SK-N-SH (cell line): ENCODE results near the gene CD59. TPM values are rescaled to one million over a fixed set of nuclear protein-coding genes. Genes with fewer than 3 reads are reported as not detected.

Experiments
- CTCF ChIA-PET: fragments of 300-600, 350-600 bp; formaldehyde crosslinking; extraction: SDS; loops from one replicate; lab custom pipeline; 2021; lab: Yijun Ruan, JAX
- POLR2A ChIA-PET: fragments of 350-600 bp; sonication (Branson Sonifier 250); formaldehyde crosslinking; extraction: SDS; loops from one replicate; lab custom pipeline; 2020; ENCODE audit warnings: antibody characterized with exemption, inconsistent platforms; lab: Yijun Ruan, JAX
- DNase-seq: peaks from one replicate; pipeline ENCODE4 v3.0.0; 2012
- H2AFZ ChIP-seq: fragments of 200-600 bp; sonication (generic); 2 replicates; pipeline ENCODE4 v1.8.1; 2016; ENCODE audit warnings: antibody characterized with exemption, mild to moderate bottlenecking, low read depth
- H3F3A ChIP-seq: fragments of 200-600 bp; sonication (generic); replicated peaks from 2 replicates; pipeline ENCODE3; 2016; ENCODE audit warnings: antibody characterized with exemption, mild to moderate bottlenecking; ENCODE audit not compliant: insufficient read depth
- H3K27ac ChIP-seq, 2 experiments: fragments of 200-500 bp in 1 of 2; fragments of 200-600 bp in 1 of 2; sonication (Bioruptor generic) in 1 of 2; sonication (generic), shearing (Covaris generic) in 1 of 2; 2 replicates each; pipeline versions ENCODE4 v1.5.1 to v1.6.1; 2014 to 2016; ENCODE audit warnings: low read depth in 2 of 2, inconsistent platforms in 1 of 2, low read length in 1 of 2, mild to moderate bottlenecking in 1 of 2, mixed read lengths in 1 of 2
- H3K27me3 ChIP-seq: fragments of 200-600 bp; sonication (generic), shearing (Covaris generic); 2 replicates; pipeline ENCODE4 v1.6.1; 2016; ENCODE audit warnings: mixed run types; ENCODE audit not compliant: insufficient read depth
- H3K36me3 ChIP-seq, 2 experiments: fragments of 200-500 bp in 1 of 2; fragments of 200-600 bp in 1 of 2; sonication (Bioruptor generic) in 1 of 2; sonication (generic) in 1 of 2; replicated peaks in 1 of 2; 2 replicates each; pipeline versions ENCODE3 to v1.5.1; 2014 to 2016; ENCODE audit warnings: low read length in 1 of 2, mild to moderate bottlenecking in 1 of 2; ENCODE audit not compliant: insufficient read depth in 2 of 2, control insufficient read depth in 1 of 2
- H3K4me1 ChIP-seq, 2 experiments: fragments of 200-500 bp in 1 of 2; fragments of 200-600 bp in 1 of 2; sonication (Bioruptor generic) in 1 of 2; sonication (generic), shearing (Covaris generic) in 1 of 2; 2 replicates each; pipeline versions ENCODE4 v1.5.1 to v1.6.1; 2014 to 2016; ENCODE audit warnings: low read depth in 1 of 2, low read length in 1 of 2, mixed run types in 1 of 2; ENCODE audit not compliant: insufficient read depth in 2 of 2, control insufficient read depth in 1 of 2
- H3K4me2 ChIP-seq: fragments of 200-600 bp; sonication (generic), shearing (Covaris generic); 2 replicates; pipeline ENCODE4 v1.6.1; 2017; ENCODE audit warnings: mixed run types
- H3K4me3 ChIP-seq, 2 experiments: fragments of 200-500 bp in 1 of 2; fragments of 200-600 bp in 1 of 2; sonication (Bioruptor generic) in 1 of 2; sonication (generic), shearing (Covaris generic) in 1 of 2; 2 replicates each; pipeline versions ENCODE4 v1.5.1 to v1.8.1; 2014 to 2016; ENCODE audit warnings: low read depth in 2 of 2, inconsistent platforms in 1 of 2, low read length in 1 of 2, mild to moderate bottlenecking in 1 of 2, mixed read lengths in 1 of 2, moderate library complexity in 1 of 2
- H3K79me2 ChIP-seq: fragments of 200-600 bp; sonication (generic); 2 replicates; pipeline ENCODE4 v1.8.1; 2017; ENCODE audit warnings: mild to moderate bottlenecking; ENCODE audit not compliant: insufficient read depth
- H3K9ac ChIP-seq: fragments of 200-600 bp; sonication (generic); 2 replicates; pipeline ENCODE4 v1.6.1; 2017; ENCODE audit warnings: mixed run types
- H3K9me2 ChIP-seq: fragments of 200-600 bp; sonication (generic); 2 replicates; pipeline ENCODE4 v1.6.1; 2017; ENCODE audit warnings: mixed run types
- H3K9me3 ChIP-seq: fragments of 200-600 bp; sonication (generic); 2 replicates; pipeline ENCODE4 v1.6.1; 2017; ENCODE audit warnings: mixed run types, mild to moderate bottlenecking, moderate library complexity
- H4K20me1 ChIP-seq: fragments of 200-600 bp; sonication (generic); 2 replicates; pipeline ENCODE4 v1.6.1; 2017; ENCODE audit warnings: mild to moderate bottlenecking, mixed run types; ENCODE audit not compliant: insufficient read depth
- CHD2 ChIP-seq: fragments of 150-350 bp; IDR thresholded peaks from 2 replicates; pipeline ENCODE4 v1.6.1; 2018; ENCODE audit warnings: low read length; ENCODE audit not compliant: partially characterized antibody
- CTCF ChIP-seq: fragments of 200-600 bp; sonication (generic); IDR thresholded peaks from 2 replicates; pipeline ENCODE4 v1.6.1; 2017; ENCODE audit warnings: antibody characterized with exemption, mild to moderate bottlenecking, moderate library complexity
- EZH2phosphoT487 ChIP-seq: fragments of 200-600 bp; sonication (generic); IDR thresholded peaks from 2 replicates; pipeline ENCODE4 v1.6.1; 2017; ENCODE audit warnings: low read depth, mixed run types, mild to moderate bottlenecking, antibody characterized with exemption, moderate library complexity, borderline replicate concordance
- FOSL2 ChIP-seq: IDR thresholded peaks from 2 replicates; pipeline ENCODE4 v1.4.0; 2012; ENCODE audit warnings: low read depth, mild to moderate bottlenecking, moderate library complexity, borderline replicate concordance
- FOXJ3 ChIP-seq: sonication (generic); formaldehyde crosslinking; IDR thresholded peaks from 2 replicates; pipeline ENCODE4 v1.5.1; 2020; ENCODE audit warnings: mild to moderate bottlenecking, missing genetic modification reagents
- GABPA ChIP-seq: IDR thresholded peaks from 2 replicates; pipeline ENCODE4 v1.4.0; 2012; ENCODE audit warnings: low read depth, mild to moderate bottlenecking
- GATA2 ChIP-seq: sonication (generic); formaldehyde crosslinking; IDR thresholded peaks from 2 replicates; pipeline ENCODE4 v1.5.0; 2020; ENCODE audit warnings: mild to moderate bottlenecking, missing genetic modification reagents
- JUND ChIP-seq: IDR thresholded peaks from 2 replicates; pipeline ENCODE4 v1.4.0; 2012
- MEF2A ChIP-seq: IDR thresholded peaks from 2 replicates; pipeline ENCODE4 v1.4.0; 2012; ENCODE audit warnings: low read depth, borderline replicate concordance
- NFIC ChIP-seq: IDR thresholded peaks from 2 replicates; pipeline ENCODE4 v1.4.0; 2012; ENCODE audit warnings: borderline replicate concordance
- NRF1 ChIP-seq: IDR thresholded peaks from 2 replicates; pipeline ENCODE4 v1.6.1; 2012; ENCODE audit warnings: low read depth, mild to moderate bottlenecking, low read length
- PBX3 ChIP-seq: IDR thresholded peaks from 2 replicates; pipeline ENCODE4; 2012
- POLR2AphosphoS5 ChIP-seq: IDR thresholded peaks from 2 replicates; pipeline ENCODE4 v1.6.1; 2012; ENCODE audit warnings: low read depth, low read length
- RXRA ChIP-seq: IDR thresholded peaks from 2 replicates; pipeline ENCODE4 v1.4.0; 2012; ENCODE audit warnings: low read depth, mild to moderate bottlenecking, borderline replicate concordance
- SIN3A ChIP-seq: IDR thresholded peaks from 2 replicates; pipeline ENCODE4 v1.6.1; 2012; ENCODE audit warnings: low read depth, mild to moderate bottlenecking, low read length, moderate library complexity, borderline replicate concordance
- SMC3 ChIP-seq: IDR thresholded peaks from 2 replicates; pipeline ENCODE4 v1.6.1; 2012; ENCODE audit warnings: low read depth, low read length, improper control_type of control experiment
- TAF1 ChIP-seq: IDR thresholded peaks from 2 replicates; pipeline ENCODE4 v1.6.1; 2012; ENCODE audit warnings: low read depth, mild to moderate bottlenecking, low read length, moderate library complexity, borderline replicate concordance
- USF1 ChIP-seq: IDR thresholded peaks from 2 replicates; pipeline ENCODE4 v1.4.0; 2012; ENCODE audit warnings: low read depth, borderline replicate concordance
- YY1 ChIP-seq: IDR thresholded peaks from 2 replicates; pipeline ENCODE4 v1.4.0; 2012; ENCODE audit warnings: low read depth, mild to moderate bottlenecking
- ZBTB33 ChIP-seq: IDR thresholded peaks from 2 replicates; pipeline ENCODE4 v1.4.0; 2012; ENCODE audit warnings: low read depth, borderline replicate concordance
- WGBS: methylation state at CpG from one replicate; pipeline ENCODE4 v1.1.6; 2017; ENCODE audit warnings: low lambda C conversion rate; 5-methylcytosine and 5-hydroxymethylcytosine counted together
- polyA plus RNA-seq, 3 experiments: library from polyadenylated mRNA; depleted of rRNA; stranded (reverse); fragments of >200 nt; gene quantifications; 2 replicates each; pipeline ENCODE4 v1.2.3, GENCODE V29; 2012

The CD59 gene
- polyA plus RNA-seq, 1 of the 3 experiments (the other 2 are of a cell fraction): 616 TPM

DNA sequence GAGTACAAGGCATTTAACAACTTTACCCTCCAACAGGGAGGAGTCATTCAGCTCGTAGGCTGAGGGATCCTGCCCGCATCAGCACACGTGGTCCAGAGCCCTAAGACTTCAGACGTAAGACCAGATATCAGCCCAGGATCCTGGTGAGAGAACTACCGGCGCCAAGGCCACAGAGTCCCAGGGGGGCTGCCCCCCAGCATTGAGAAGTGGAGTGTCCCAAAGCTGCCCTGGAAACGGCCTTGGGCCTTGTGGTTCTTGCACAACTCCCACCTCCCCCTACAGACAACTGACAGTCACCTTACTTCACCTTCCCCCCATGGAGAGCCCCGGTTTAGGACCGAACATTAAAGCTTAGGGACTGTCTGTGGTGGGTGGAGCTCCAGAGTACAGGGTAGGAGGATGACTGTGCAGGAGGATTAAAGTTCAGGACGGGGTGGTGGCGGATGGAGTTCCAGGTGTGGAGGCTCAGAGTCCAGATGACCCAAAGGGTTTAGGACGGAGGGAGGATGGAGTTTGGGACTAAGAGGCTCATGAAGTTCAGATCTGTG is 36.6 kb downstream of the CD59 start:
- H3K27ac ChIP-seq: peak overlapping the region in 1 of 2 experiments; percentile 94; a peak in 1 of 4 replicates
- TF ChIP-seq NRF1 (no peak), FOSL2 (no peak), NFIC (no peak), CHD2 (no peak), EZH2phosphoT487 (no peak), YY1 (no peak), GABPA (no peak), GATA2 (no peak), SMC3 (no peak), JUND (no peak), SIN3A (no peak), RXRA (no peak), CTCF (no peak)
- POLR2A ChIA-PET: interaction anchor here (1.1 to 1.4 kb wide), 2 partner anchors 7 to 43 kb away, joined by 4 to 5 read pairs; no protein-coding TSS in a partner anchor
- H3K79me2 ChIP-seq: no peaks in the 10 kb centered on the region
- no peak for DNase-seq
- H4K20me1 ChIP-seq: no peaks in the 10 kb centered on the region
- H3K4me1 ChIP-seq: peaks cover 23 to 37% of the 10 kb centered on the region in 2 experiments; a peak in 2 of 4 replicates
- CTCF ChIA-PET: interaction anchor here (2.4 to 3.0 kb wide), 2 partner anchors 10 to 43 kb away, joined by 15 to 20 read pairs; no protein-coding TSS in a partner anchor
- peaks cover 0 to 2% of the 10 kb centered on the region in 2 experiments for H3K36me3 ChIP-seq
- peak overlapping the region in 1 of 2 experiments; percentile 59; a peak in 1 of 4 replicates for H3K4me3 ChIP-seq
- H3K27me3 ChIP-seq: no peaks in the 10 kb centered on the region
- H3F3A ChIP-seq: peaks cover 39% of the 10 kb centered on the region
- H3K9ac ChIP-seq: 0 out of 2 replicates have a peak overlapping the region, but pooled peaks have one; percentile 57
- no peaks in the 10 kb centered on the region for H3K9me2 ChIP-seq
- no peak overlapping the region for H2AFZ ChIP-seq
- H3K9me3 ChIP-seq: no peaks in the 10 kb centered on the region
- WGBS: 87% methylated on average over 12 of the region's 12 CpGs
- H3K4me2 ChIP-seq: peak overlapping the region; percentile 77; the same call in 1 of the 2 replicates

- H3F3A ChIP-seq: peaks cover 36% of the 10 kb centered on the region
- POLR2A ChIA-PET: no interaction called here
- H3K9ac ChIP-seq: no peak overlapping the region
- no peak overlapping the region for H3K27ac ChIP-seq
- peaks cover 26 to 41% of the 10 kb centered on the region in 2 experiments; a peak in 2 of 4 replicates for H3K4me1 ChIP-seq
- no peaks in the 10 kb centered on the region for H3K79me2 ChIP-seq
- H3K4me2 ChIP-seq: no peak overlapping the region
- no peak overlapping the region for H2AFZ ChIP-seq
- no peaks in the 10 kb centered on the region for H3K27me3 ChIP-seq
- DNase-seq: no peak
- WGBS: 95% methylated on average over 5 of the region's 5 CpGs
- CTCF ChIA-PET: no interaction called here
- H4K20me1 ChIP-seq: no peaks in the 10 kb centered on the region
- H3K4me3 ChIP-seq: no peak overlapping the region
- H3K36me3 ChIP-seq: no peaks in the 10 kb centered on the region
- no peaks in the 10 kb centered on the region for H3K9me3 ChIP-seq
- no peaks in the 10 kb centered on the region for H3K9me2 ChIP-seq
- TF ChIP-seq GABPA (no peak), USF1 (no peak), NFIC (no peak), FOXJ3 (CRISPR knock-in tag) (no peak), CTCF (no peak), ZBTB33 (no peak), TAF1 (no peak), GATA2 (no peak), PBX3 (no peak), MEF2A (no peak), POLR2AphosphoS5 (no peak), FOSL2 (no peak)
Measured at GRCh38 chr11:33698921-33699320, 37.3 kb downstream of the CD59 start.
